Stimulated activated CD4-positive, alpha-beta T cell treated with anti-CD3 and anti-CD28 coated beads, TNF-alpha, amount 100 ng/mL, for 48 hours (primary cell): ENCODE measurements around the gene KCNC4.

ENCODE experiments used
- DNase-seq, 3 donors: peaks; one replicate each; pipeline ENCODE4 v3.0.0-alpha.2; 2020; ENCODE audit warnings: low read depth in 3 of 3

Gene KCNC4

GRCh38 chr1:110254604-110255391 is 44.7 kb downstream of the KCNC4 start:
- no peak for DNase-seq

- DNase-seq, result no peak
Observed at GRCh38 chr1:110255392-110255787, 45.3 kb downstream of the KCNC4 start.

GRCh38 chr1:110258734-110259133 is 48.6 kb downstream of the KCNC4 start:
- no peak for DNase-seq

GRCh38 chr1:110259770-110260169 is 49.7 kb downstream of the KCNC4 start:
- DNase-seq, result no peak
